MM.1S (cell line): ENCODE measurements around the gene PLA2G7.

Source experiments
- EZH2phosphoT487 ChIP-seq: fragments of 300-600 bp; sonication (generic); IDR thresholded peaks from 2 replicates; pipeline ENCODE4 v1.6.1; 2018; ENCODE audit warnings: antibody characterized with exemption, low read length
- TF ChIP-seq, protein P1 (sequence below): fragments of 300-600 bp; sonication (generic); IDR thresholded peaks from 2 replicates; pipeline ENCODE4 v1.5.1; 2016; ENCODE audit warnings: antibody characterized with exemption, low read length, mixed read lengths

DNA sequence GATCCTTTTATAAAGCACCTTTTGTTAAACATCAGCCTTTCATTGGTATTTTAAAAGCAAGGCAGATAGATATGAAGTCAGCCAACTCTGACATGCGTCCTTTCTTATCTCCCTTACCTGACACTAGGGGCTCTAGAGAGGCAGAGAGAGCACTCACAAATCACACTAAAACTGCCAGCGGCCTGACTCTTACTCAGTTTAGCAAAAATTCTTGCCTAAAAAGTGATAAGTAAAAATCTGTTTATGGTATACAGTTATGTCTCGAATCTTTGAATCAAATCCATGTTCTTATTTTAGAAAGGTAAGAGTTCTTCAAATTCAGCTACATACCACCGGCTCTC lies 57.9 kb downstream of the PLA2G7 start:
- TF ChIP-seq, protein P1, sequence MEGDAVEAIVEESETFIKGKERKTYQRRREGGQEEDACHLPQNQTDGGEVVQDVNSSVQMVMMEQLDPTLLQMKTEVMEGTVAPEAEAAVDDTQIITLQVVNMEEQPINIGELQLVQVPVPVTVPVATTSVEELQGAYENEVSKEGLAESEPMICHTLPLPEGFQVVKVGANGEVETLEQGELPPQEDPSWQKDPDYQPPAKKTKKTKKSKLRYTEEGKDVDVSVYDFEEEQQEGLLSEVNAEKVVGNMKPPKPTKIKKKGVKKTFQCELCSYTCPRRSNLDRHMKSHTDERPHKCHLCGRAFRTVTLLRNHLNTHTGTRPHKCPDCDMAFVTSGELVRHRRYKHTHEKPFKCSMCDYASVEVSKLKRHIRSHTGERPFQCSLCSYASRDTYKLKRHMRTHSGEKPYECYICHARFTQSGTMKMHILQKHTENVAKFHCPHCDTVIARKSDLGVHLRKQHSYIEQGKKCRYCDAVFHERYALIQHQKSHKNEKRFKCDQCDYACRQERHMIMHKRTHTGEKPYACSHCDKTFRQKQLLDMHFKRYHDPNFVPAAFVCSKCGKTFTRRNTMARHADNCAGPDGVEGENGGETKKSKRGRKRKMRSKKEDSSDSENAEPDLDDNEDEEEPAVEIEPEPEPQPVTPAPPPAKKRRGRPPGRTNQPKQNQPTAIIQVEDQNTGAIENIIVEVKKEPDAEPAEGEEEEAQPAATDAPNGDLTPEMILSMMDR: peak; percentile 21
- TF ChIP-seq EZH2phosphoT487: no peak
